Heart left ventricle (tissue), 13 donors: ENCODE data around the gene PI4KA.

Experiments
- CTCF ChIP-seq, 12 donors: fragments of 200-600 bp; sonication (generic) in 4 of 12; IDR thresholded peaks; one replicate each; pipeline versions ENCODE4 v1.5.0 to v1.8.0; 2018 to 2022; ENCODE audit warnings: antibody characterized with exemption in 12 of 12, mild to moderate bottlenecking in 5 of 12
- POLR2A ChIP-seq, 2 donors: fragments of 450-650 bp; IDR thresholded peaks; one replicate each; pipeline ENCODE4 v1.6.1; 2017; ENCODE audit warnings: antibody characterized with exemption in 2 of 2, mild to moderate bottlenecking in 2 of 2, moderate library complexity in 2 of 2
- donor health status: ischemic (EF 13 %, LVEDD 7.1; RV severe dilation, severe dysfunction).
- donor health status: DM: no; HTN: yes; CAD: no.
- donor health status: DM: no; HTN: no; CAD: no.
- donor health status: ischemic (EF 25% LVEDD 6.9; RV normal size, moderate dysfunction).
- donor health status: ischemic (EF 25% LVEDD 5.7; RV mildly dilated, moderate dysfunction).
- donor health status: ischemic (EF 35%, LVEDD 5.7; RV mildly dilated, moderate dysfunction).
- donor health status: nonischemic (EF 11% LVEDD 7.7; RV severe dilation, severe dysfunction).
- donor health status: DM: yes; HTN: yes; CAD: no.
- donor health status: PGD.
- donor health status: ischemic (EF 29% LVEDD 5.4; RV normal size, mild dysfunction).
- donor health status: nonischemic (EF 23%, LVEDD 6.1; RV moderate dilation, normal function).

GRCh38 chr22:20822240-20822639 lies 36.4 kb downstream of the PI4KA start:
- TF ChIP-seq CTCF (IDR thresholded peaks at IDR 0.05) = no peak
- TF ChIP-seq POLR2A (IDR thresholded peaks at IDR 0.05) = no peak
